GM12873 (cell line): ENCODE data around the gene CTDP1.

Experiments used
- TF ChIP-seq, protein P1 (sequence below): IDR thresholded peaks from 2 replicates; pipeline ENCODE4 v1.5.1; 2012; ENCODE audit warnings: low read depth, mild to moderate bottlenecking, moderate library complexity, low read length, control low read depth; ENCODE audit not compliant: insufficient read depth; ENCODE audit errors: missing control alignments

CTDP1 gene

DNA sequence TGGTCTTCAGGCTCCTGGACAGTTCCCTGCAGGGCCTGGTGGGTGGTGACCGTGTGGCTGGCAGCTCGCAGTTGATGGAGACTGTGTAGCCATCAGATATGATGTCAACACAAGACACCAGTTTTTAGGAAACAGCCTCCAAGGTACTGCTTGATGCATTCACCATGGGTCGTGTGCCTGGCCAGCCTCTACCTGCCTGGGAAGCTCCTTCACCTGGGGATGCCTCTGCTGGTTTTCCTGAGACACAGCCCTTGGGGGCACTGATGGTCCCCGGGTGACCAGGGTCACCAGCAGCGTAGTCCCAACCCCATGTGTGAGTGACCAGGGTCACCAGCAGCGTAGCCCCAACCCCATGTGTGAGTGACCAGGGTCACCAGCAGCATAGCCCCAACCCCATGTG is 84.5 kb downstream of the CTDP1 start:
- TF ChIP-seq, protein P1, sequence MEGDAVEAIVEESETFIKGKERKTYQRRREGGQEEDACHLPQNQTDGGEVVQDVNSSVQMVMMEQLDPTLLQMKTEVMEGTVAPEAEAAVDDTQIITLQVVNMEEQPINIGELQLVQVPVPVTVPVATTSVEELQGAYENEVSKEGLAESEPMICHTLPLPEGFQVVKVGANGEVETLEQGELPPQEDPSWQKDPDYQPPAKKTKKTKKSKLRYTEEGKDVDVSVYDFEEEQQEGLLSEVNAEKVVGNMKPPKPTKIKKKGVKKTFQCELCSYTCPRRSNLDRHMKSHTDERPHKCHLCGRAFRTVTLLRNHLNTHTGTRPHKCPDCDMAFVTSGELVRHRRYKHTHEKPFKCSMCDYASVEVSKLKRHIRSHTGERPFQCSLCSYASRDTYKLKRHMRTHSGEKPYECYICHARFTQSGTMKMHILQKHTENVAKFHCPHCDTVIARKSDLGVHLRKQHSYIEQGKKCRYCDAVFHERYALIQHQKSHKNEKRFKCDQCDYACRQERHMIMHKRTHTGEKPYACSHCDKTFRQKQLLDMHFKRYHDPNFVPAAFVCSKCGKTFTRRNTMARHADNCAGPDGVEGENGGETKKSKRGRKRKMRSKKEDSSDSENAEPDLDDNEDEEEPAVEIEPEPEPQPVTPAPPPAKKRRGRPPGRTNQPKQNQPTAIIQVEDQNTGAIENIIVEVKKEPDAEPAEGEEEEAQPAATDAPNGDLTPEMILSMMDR: no peak

DNA sequence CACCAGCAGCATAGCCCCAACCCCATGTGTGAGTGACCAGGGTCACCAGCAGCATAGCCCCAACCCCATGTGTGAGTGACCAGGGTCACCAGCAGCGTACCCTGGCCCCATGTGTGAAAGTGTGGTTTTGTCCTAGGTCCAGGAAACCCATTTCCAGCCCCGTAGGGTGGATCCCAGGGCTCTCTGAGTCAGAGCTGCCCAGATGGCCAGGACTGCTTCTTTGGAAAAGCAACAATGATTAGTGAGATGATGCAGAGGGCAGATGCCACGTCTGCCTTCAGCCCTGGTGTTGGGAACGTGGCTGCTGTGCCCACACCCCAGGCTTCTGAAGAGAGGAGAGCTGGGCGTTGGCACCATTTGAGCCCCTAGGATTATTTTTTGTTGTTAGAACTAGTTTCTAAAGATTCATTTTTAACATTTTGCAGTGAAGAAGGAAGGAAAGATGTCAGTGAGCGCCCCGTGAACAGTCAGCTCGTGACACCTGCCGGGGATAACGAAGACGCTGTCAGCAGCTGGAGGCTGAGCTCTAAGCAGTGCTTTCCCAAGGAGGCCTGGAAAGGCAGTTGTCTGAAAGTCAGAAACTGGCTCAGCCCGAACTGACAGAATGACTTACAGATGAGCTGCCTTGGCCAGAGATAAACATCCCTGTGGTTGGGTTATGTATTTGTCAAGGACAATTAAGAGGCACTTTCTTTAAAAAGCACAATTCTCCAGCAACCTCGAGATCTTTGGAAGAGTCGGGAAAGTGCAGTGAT is 86.1 kb downstream of the CTDP1 start:
- TF ChIP-seq, protein P1: no peak

DNA sequence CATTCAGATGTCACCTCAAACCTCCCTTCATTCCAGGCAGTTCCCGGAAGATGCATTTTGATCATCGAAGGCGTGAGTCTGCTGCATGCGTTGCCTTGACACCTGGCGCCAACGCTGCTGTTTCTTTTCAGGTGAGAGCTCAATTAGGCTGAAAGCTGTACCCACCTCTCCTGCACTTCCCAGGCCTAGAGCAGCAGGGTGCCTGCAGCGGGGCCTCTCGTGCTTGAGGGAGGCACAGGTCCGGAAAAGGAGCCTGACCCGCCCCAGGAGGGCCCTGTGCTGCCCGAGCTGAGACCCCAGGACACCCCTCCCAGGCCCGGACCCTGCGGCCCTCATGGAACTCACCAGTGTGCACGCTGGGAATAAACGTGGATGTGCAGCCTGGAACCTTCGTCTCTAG is 86.7 kb downstream of the CTDP1 start:
- TF ChIP-seq, protein P1: no peak

DNA sequence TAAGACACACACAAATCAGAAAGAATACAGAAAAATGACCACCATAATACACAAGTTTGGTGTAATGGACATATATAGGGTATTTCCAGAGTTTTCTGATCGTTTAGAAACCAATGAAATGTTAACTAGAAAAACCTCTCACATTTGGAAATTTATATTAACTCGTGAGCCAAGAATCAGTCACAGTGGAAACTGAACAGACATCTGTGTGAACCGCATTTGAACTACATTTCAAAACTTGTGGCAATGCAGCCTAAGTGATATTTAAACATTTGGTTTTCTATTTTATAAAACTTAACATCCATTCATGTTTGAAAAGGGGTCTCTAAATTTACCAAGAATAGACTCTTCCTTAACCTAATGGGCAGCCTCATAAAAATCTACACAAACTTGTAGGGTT is 89.1 kb downstream of the CTDP1 start:
- TF ChIP-seq, protein P1: no peak

DNA sequence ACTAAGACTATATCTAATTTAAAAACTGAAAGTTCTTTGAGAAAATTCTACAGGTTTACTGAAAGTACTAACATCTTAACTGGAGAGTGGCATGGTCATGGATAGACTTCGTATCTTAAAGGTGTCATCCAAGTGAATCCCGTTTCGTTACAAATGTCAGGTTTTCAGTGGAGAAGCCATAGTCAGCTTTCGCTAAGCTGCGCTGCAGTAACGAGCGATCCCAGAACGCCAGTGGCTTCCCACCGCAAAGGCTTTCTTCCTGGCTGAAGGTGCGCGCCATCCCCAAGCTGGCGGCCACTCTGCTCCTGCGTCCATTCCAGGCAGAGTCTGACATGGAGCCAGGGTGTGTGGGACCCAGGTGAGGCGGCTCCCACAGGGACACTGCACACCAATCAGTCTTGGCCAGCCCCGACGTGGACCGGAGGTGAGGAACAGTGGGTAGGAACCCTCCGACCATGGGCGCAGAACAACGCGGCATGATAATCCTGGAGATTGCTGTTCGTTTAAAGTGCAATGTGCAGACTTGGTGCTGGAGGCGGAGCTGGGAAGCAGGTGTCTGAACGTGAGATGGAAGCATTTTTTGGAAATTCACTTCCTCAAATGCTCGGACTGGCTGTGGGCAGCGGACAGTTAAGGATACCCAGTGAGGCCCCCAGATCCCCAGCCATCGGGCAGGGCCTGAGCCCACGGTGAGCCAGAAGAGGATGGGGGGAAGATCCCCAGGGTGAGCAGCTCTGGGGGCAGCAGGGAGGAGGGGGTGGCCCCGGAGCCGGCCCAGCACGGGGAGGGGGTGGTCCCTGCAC is 90.3 kb downstream of the CTDP1 start:
- TF ChIP-seq, protein P1: no peak

DNA sequence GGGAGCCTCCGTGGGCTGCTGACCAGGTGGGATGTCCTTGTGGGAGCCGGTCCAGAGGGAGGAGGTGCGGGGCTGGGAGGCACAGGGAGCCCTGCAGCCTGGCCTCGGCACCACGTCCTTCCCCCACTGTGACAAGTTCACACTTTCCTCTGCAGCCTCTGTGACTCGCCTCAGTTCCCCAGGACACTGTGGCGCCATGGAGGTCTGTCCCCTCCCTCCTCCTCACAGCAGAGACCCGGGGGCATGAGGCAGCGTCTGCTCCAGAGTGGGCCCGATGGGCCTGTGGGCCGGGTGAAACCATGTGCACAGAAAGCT is 90.9 kb downstream of the CTDP1 start:
- TF ChIP-seq, protein P1: no peak

DNA sequence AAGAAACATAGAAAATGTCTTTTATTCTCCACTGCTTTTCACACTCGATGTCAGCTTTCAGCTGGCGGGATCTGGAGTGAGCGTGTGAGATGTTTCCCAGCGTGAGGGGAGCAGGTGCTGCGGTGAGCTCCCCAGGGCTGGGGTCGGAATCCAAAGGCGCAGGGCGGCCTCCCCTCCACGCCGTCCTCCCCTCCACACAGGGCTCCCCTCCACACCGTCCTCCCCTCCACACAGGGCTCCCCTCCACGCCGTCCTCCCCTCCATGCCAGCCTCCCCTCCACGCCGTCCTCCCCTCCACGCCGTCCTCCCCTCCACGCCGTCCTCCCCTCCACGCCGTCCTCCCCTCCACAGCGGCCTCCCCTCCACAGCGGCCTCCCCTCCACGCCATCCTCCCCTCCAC is 91.2 kb downstream of the CTDP1 start:
- TF ChIP-seq, protein P1: no peak
